Neural cell (in vitro differentiated cells): ENCODE measurements around the gene SLC19A1. TPM values are rescaled to one million over a fixed set of nuclear protein-coding genes. Genes with fewer than 3 reads are reported as not detected.

ENCODE experiments used
- H2AFZ ChIP-seq: fragments of 200-600, 300-800 bp; sonication (generic), shearing (Covaris generic); 2 replicates; pipeline ENCODE4 v1.6.0; 2014; ENCODE audit warnings: low read depth, mild to moderate bottlenecking, antibody characterized with exemption, low read length, moderate library complexity
- H3F3A ChIP-seq: fragments of 200-600 bp; shearing (Covaris generic); 2 replicates; pipeline ENCODE4 v1.6.1; 2016; ENCODE audit warnings: mild to moderate bottlenecking, moderate library complexity, mixed read lengths, antibody characterized with exemption, low read length; ENCODE audit not compliant: insufficient read depth, poor library complexity, severe bottlenecking
- H3K27ac ChIP-seq: fragments of 200-600, 300-800 bp; sonication (generic), shearing (Covaris generic); 2 replicates; pipeline ENCODE4 v1.5.1; 2014; ENCODE audit warnings: mild to moderate bottlenecking, low read length, moderate library complexity
- H3K27me3 ChIP-seq: fragments of 300-800, 200-600 bp; sonication (generic), shearing (Covaris generic); 2 replicates; pipeline ENCODE4 v1.6.0; 2014; ENCODE audit warnings: mild to moderate bottlenecking, low read depth, low read length, moderate library complexity; ENCODE audit not compliant: insufficient read depth
- H3K36me3 ChIP-seq: fragments of 300-800, 200-600 bp; sonication (generic), shearing (Covaris generic); 2 replicates; pipeline ENCODE4 v1.5.1; 2014; ENCODE audit warnings: mild to moderate bottlenecking, antibody characterized with exemption, low read length, moderate library complexity; ENCODE audit not compliant: insufficient read depth
- H3K4me2 ChIP-seq: fragments of 300-800, 200-600 bp; sonication (generic), shearing (Covaris generic); 2 replicates; pipeline ENCODE4 v1.6.0; 2014; ENCODE audit warnings: mild to moderate bottlenecking, low read length
- H3K4me3 ChIP-seq: fragments of 300-800, 200-600 bp; sonication (generic), shearing (Covaris generic); 2 replicates; pipeline ENCODE4 v1.5.1; 2014; ENCODE audit warnings: mild to moderate bottlenecking, low read length, moderate library complexity
- H3K79me2 ChIP-seq: fragments of 200-600 bp; shearing (Covaris generic); replicated peaks from 2 replicates; pipeline ENCODE4 v1.6.0; 2014; ENCODE audit warnings: mild to moderate bottlenecking, low read length, moderate library complexity; ENCODE audit not compliant: insufficient read depth
- H3K9ac ChIP-seq: fragments of 300-800, 200-600 bp; sonication (generic), shearing (Covaris generic); 2 replicates; pipeline ENCODE4 v1.6.1; 2016; ENCODE audit warnings: mild to moderate bottlenecking, low read length, mixed read lengths
- H3K9me2 ChIP-seq: fragments of 200-600 bp; shearing (Covaris generic); 2 replicates; pipeline ENCODE4 v1.6.1; 2016; ENCODE audit warnings: mild to moderate bottlenecking, low read length, mixed read lengths; ENCODE audit not compliant: insufficient read depth
- H3K9me3 ChIP-seq: fragments of 200-600, 300-800 bp; sonication (generic), shearing (Covaris generic); 2 replicates; pipeline ENCODE4 v1.6.1; 2016; ENCODE audit warnings: mild to moderate bottlenecking, mixed run types, low read length, moderate library complexity, mixed read lengths
- H4K20me1 ChIP-seq: fragments of 200-600 bp; shearing (Covaris generic); 2 replicates; pipeline ENCODE4 v1.6.1; 2016; ENCODE audit warnings: mild to moderate bottlenecking, mixed run types; ENCODE audit not compliant: insufficient read depth
- CTCF ChIP-seq: fragments of 450-650 bp; IDR thresholded peaks from 2 replicates; pipeline ENCODE4 v1.5.1; 2014; ENCODE audit warnings: antibody characterized with exemption, mild to moderate bottlenecking, moderate library complexity; ENCODE audit not compliant: poor library complexity, severe bottlenecking
- EP300 ChIP-seq: fragments of 450-650 bp; conservative IDR thresholded peaks from 2 replicates; pipeline ENCODE4 v1.6.1; 2014; ENCODE audit warnings: antibody characterized with exemption, mild to moderate bottlenecking, moderate library complexity; ENCODE audit not compliant: poor library complexity, severe bottlenecking
- EZH2 ChIP-seq: fragments of 200-600, 300-800 bp; shearing (Covaris generic), sonication (generic); IDR thresholded peaks from 2 replicates; pipeline ENCODE4 v1.6.1; 2014; ENCODE audit warnings: antibody characterized with exemption, low read length, borderline replicate concordance, mild to moderate bottlenecking; ENCODE audit not compliant: insufficient read depth, poor library complexity, severe bottlenecking
- MXI1 ChIP-seq: fragments of 450-650 bp; conservative IDR thresholded peaks from 2 replicates; pipeline ENCODE4 v1.6.1; 2014; ENCODE audit warnings: antibody characterized with exemption, mild to moderate bottlenecking; ENCODE audit not compliant: poor library complexity, severe bottlenecking
- POLR2AphosphoS5 ChIP-seq: IDR thresholded peaks from 2 replicates; pipeline ENCODE4 v1.6.1; 2012
- REST ChIP-seq: IDR thresholded peaks from 2 replicates; pipeline ENCODE4 v1.6.1; 2012; ENCODE audit warnings: borderline replicate concordance
- TAF1 ChIP-seq: IDR thresholded peaks from 2 replicates; pipeline ENCODE4 v1.6.1; 2012; ENCODE audit warnings: low read depth
- polyA plus RNA-seq: library from polyadenylated mRNA; depleted of rRNA; stranded (reverse); fragments of >200 nt; gene quantifications from 2 replicates; pipeline ENCODE4 v1.2.3, GENCODE V29; 2014

SLC19A1 gene
- polyA plus RNA-seq, 1 donor from 2014 or later = 2.9 TPM

GRCh38 chr21:45492765-45493164 is 49.5 kb downstream of the SLC19A1 start:
- Histone ChIP-seq H3K27ac (no peak overlapping the region), H3F3A (no peaks in the 10 kb centered on the region), H3K36me3 (no peaks in the 10 kb centered on the region), H4K20me1 (no peaks in the 10 kb centered on the region), H3K27me3 (no peaks in the 10 kb centered on the region), H2AFZ (no peak overlapping the region), H3K9me2 (no peaks in the 10 kb centered on the region), H3K79me2 (no peaks in the 10 kb centered on the region), H3K9ac (no peak overlapping the region), H3K4me2 (no peak overlapping the region), H3K4me3 (no peak overlapping the region), H3K9me3 (no peaks in the 10 kb centered on the region)
- TF ChIP-seq CTCF = no peak
- no peak for TF ChIP-seq TAF1
- no peak for TF ChIP-seq EZH2
- no peak for TF ChIP-seq REST
- no peak for TF ChIP-seq EP300
- no peak for TF ChIP-seq MXI1

- no peaks in the 10 kb centered on the region for H3K27me3 ChIP-seq
- no peaks in the 10 kb centered on the region for H3K9me3 ChIP-seq
- TF ChIP-seq POLR2AphosphoS5 = no peak
- no peak for TF ChIP-seq EP300
- no peak for TF ChIP-seq CTCF
- TF ChIP-seq TAF1 = no peak
- TF ChIP-seq MXI1 = no peak
- TF ChIP-seq REST = no peak
- H3K79me2 ChIP-seq = no peaks in the 10 kb centered on the region
- no peak overlapping the region for H2AFZ ChIP-seq
- H3K27ac ChIP-seq = no peak overlapping the region
- H3K9ac ChIP-seq = no peak overlapping the region
- H4K20me1 ChIP-seq = no peaks in the 10 kb centered on the region
- H3K9me2 ChIP-seq = no peaks in the 10 kb centered on the region
- H3F3A ChIP-seq = no peaks in the 10 kb centered on the region
- no peaks in the 10 kb centered on the region for H3K36me3 ChIP-seq
- no peak overlapping the region for H3K4me2 ChIP-seq
- H3K4me3 ChIP-seq = no peak overlapping the region
These were observed 50.6 kb downstream of the SLC19A1 start for GRCh38 chr21:45491623-45492022.
